ENCODE data around the gene RUNX2. TPM values are rescaled to one million over a fixed set of nuclear protein-coding genes. Genes with fewer than 3 reads are reported as not detected.

The RUNX2 gene
- total and polyA plus RNA-seq, 10 of the 15 experiments (the other 5 are each of a cell fraction or from before 2014, with no cell fraction given), result 0.01 to 0.77 (median 0.15) TPM; not detected in 3

DNA sequence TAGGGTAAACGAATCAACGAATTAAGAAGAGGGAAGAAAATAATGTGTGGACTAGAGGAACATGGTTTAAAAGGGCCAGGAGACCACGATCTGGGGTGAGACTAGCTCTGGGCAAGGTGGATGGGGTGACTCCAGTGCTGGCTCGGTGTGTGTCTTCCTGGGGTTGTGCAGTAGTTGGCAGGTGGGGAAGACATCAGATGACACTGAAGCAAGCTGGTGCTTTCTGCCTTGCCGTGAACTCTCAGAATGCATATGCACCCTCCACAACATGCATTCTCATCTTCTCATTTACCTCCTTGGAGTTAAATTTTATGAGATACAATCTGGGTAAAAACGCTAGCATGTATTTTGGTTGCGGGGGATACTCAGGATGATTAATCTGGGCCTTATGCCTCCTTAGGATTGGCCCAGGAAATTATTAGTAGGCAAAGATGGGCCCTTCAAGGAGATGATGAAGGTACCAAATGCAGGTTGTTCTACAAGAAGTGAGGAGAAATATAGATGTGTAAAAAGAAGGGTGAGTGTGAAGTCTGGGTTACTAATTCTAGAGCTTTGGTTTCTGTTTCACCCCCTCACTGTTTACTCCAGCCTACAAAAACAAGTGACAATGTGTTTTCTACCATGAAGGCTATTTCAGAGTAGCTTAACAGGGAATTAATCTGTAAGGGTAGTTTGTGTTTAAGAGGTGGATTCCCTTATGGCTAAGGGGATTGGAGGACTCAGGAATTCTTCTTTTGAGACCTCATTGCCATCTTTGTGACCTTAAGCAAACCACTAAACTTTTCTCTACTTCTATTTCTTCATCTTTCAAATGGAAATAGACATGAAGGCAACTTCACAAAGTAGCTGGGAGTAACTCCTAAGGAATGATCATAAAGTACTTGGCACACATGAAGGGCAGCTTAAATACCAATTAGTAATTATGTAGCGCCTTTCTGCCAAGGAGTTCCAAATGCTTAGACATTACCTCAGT, 120.6 kb downstream of the RUNX2 start:
- intact Hi-C loops (cut with micrococcal nuclease; ENCODE audit: unreplicated experiment), result no loop called here
- ChIA-PET POLR2A (interaction anchor here (1.0 kb wide), 1 partner anchor 16 kb away, joined by 3 read pairs; no protein-coding TSS in a partner anchor), RAD21 (ENCODE audit: unreplicated experiment) (no interaction called here), SMC1A (ENCODE audit: uncharacterized antibody, unreplicated experiment) (interaction anchor here (1.2 kb wide), 1 partner anchor 9 kb away, joined by 3 read pairs; no protein-coding TSS in a partner anchor), CTCF (interaction anchor here (1.0 to 1.1 kb wide), 2 partner anchors 18 to 266 kb away, joined by 3 read pairs; no protein-coding TSS in a partner anchor)
- Histone ChIP-seq H4K20me1 (ENCODE audit: control insufficient read depth, insufficient read depth) (no peaks in the 10 kb centered on the region), H3K4me2 (ENCODE audit: control insufficient read depth, insufficient read depth) (no peak overlapping the region), H3K4me3 (no peak overlapping the region), H3K27ac (ENCODE audit: control insufficient read depth, insufficient read depth) (no peak overlapping the region), H3K27me3 (replicated peaks in 1 of 2; ENCODE audit: control insufficient read depth in 2 of 2, insufficient read depth in 2 of 2, low read length in 1 of 2) (peaks cover 0 to 4% of the 10 kb centered on the region in 2 experiments; a peak in 3 of 4 replicates), H3K9ac (ENCODE audit: control insufficient read depth, insufficient read depth, low read length) (no peak overlapping the region), H3K79me2 (ENCODE audit: control insufficient read depth, insufficient read depth, low read length) (no peaks in the 10 kb centered on the region), H3K36me3 (ENCODE audit: control insufficient read depth in 2 of 2, insufficient read depth in 2 of 2, low read length in 1 of 2) (no peaks in the 10 kb centered on the region), H3K9me3 (replicated peaks; ENCODE audit: control insufficient read depth, insufficient read depth, low read length) (no peaks in the 10 kb centered on the region), H2AFZ (ENCODE audit: control insufficient read depth, low read depth, low read length) (no peak overlapping the region), H3K4me1 (ENCODE audit: control insufficient read depth, insufficient read depth, low read length) (no peaks in the 10 kb centered on the region)
- DNase-seq (ENCODE audit: low read depth, low spot score) (no peak), FAIRE-seq (no peak), ATAC-seq (no peak)
- TF ChIP-seq ESRRA (IDR thresholded peaks at IDR 0.05; ENCODE audit: low read length), result no peak
- no peak for TF ChIP-seq SP1 (IDR thresholded peaks at IDR 0.05; ENCODE audit: low read depth, low read length)
- no peak for TF ChIP-seq NFYB (IDR thresholded peaks at IDR 0.05; ENCODE audit: insufficient read depth, low read depth, low read length)
- no peak for TF ChIP-seq SKIL (IDR thresholded peaks at IDR 0.05; ENCODE audit: low read depth, poor library complexity, severe bottlenecking)
- TF ChIP-seq ZNF274 (IDR thresholded peaks at IDR 0.05; ENCODE audit: insufficient read depth, insufficient read length), result no peak
- in situ Hi-C loops (cut with MboI), result no loop called here
- BruUV-seq (replicated peaks), result no TSS peak
- WGBS (ENCODE audit: insufficient coverage, insufficient replicate concordance, low lambda C conversion rate, missing lambda C conversion rate), result 35% methylated on average over 8 of the region's 8 CpGs
